HG03378 (cell line): Measurements from ENCODE around the gene PKIG.
"Not testable (repeated sequence)": the region's sequence is repeated elsewhere in the genome, so short reads cannot be mapped to it uniquely, and the experiment has no call there.

ENCODE experiments used
- ATAC-seq: cut with Tn5 transposase; IDR thresholded peaks from one replicate; pipeline ENCODE4 v1.9.1; 2021; ENCODE audit warnings: mild to moderate bottlenecking, moderate library complexity; ENCODE audit not compliant: unreplicated experiment

The PKIG gene

GRCh38 chr20:44637522-44638372, 55.4 kb downstream of the PKIG start:
- no peak for ATAC-seq

- ATAC-seq: no peak
Measured at GRCh38 chr20:44640522-44640921, 58.1 kb downstream of the PKIG start.

- no peak for ATAC-seq
Measured at GRCh38 chr20:44641325-44641724, 58.9 kb downstream of the PKIG start.

- ATAC-seq: no peak
Measured at GRCh38 chr20:44642203-44643153, 60.1 kb downstream of the PKIG start.

GRCh38 chr20:44643154-44643519, 60.8 kb downstream of the PKIG start:
- no peak for ATAC-seq

- no peak for ATAC-seq
Measured at GRCh38 chr20:44643596-44644229, 61.3 kb downstream of the PKIG start.

- no peak for ATAC-seq
Measured at GRCh38 chr20:44644230-44644617, 61.8 kb downstream of the PKIG start.

- ATAC-seq: no peak
Measured at GRCh38 chr20:44644667-44645131, 62.3 kb downstream of the PKIG start.

GRCh38 chr20:44646023-44646640, 63.8 kb downstream of the PKIG start:
- no peak for ATAC-seq

GRCh38 chr20:44646641-44647274, 64.4 kb downstream of the PKIG start:
- ATAC-seq: peak; percentile 52

GRCh38 chr20:44648068-44648467, 65.7 kb downstream of the PKIG start:
- no peak for ATAC-seq

GRCh38 chr20:44648579-44648978, 66.2 kb downstream of the PKIG start:
- no peak for ATAC-seq

GRCh38 chr20:44649126-44649525, 66.7 kb downstream of the PKIG start:
- ATAC-seq: no peak

GRCh38 chr20:44649976-44650375, 67.6 kb downstream of the PKIG start:
- no peak for ATAC-seq

GRCh38 chr20:44650771-44651433, 68.5 kb downstream of the PKIG start:
- ATAC-seq: no peak

GRCh38 chr20:44651434-44651683, 69.0 kb downstream of the PKIG start:
- ATAC-seq: peak; percentile 4

- ATAC-seq: peak; percentile 27
Measured at GRCh38 chr20:44651684-44652423, 69.5 kb downstream of the PKIG start, which contains the start of gene ADA. Gene ADA (minus strand): TSS chr20:44651699. CDS start chr20:44651607, 92 bp downstream.

GRCh38 chr20:44653546-44653945, 71.2 kb downstream of the PKIG start:
- no peak for ATAC-seq

- ATAC-seq: not testable (repeated sequence)
Measured at GRCh38 chr20:44654210-44654609, 71.8 kb downstream of the PKIG start.
